Measurements from ENCODE around the gene LGALS8.

LGALS8 gene

GRCh38 chr1:236511735-236512418 lies 11.9 kb upstream of the LGALS8 start:
- H3K27ac ChIP-seq = peak overlapping the region; percentile 2; the same call in 1 of the 2 replicates
- no peak for TF ChIP-seq CTCF (conservative IDR thresholded peaks at IDR 0.05)
- TF ChIP-seq ZFX (IDR thresholded peaks at IDR 0.05) = no peak

GRCh38 chr1:236514703-236515442 lies 8.9 kb upstream of the LGALS8 start:
- peak overlapping the region; percentile 92; the same call in 1 of the 2 replicates for H3K27ac ChIP-seq
- TF ChIP-seq CTCF (conservative IDR thresholded peaks at IDR 0.05) (no peak), ZFX (IDR thresholded peaks at IDR 0.05) (no peak)

GRCh38 chr1:236515443-236515958 lies 8.3 kb upstream of the LGALS8 start:
- H3K27ac ChIP-seq = peak overlapping the region; percentile 92

GRCh38 chr1:236516929-236517704 lies 6.7 kb upstream of the LGALS8 start:
- peak overlapping the region; percentile 92 for H3K27ac ChIP-seq

More at GRCh38 chr1:236515443-236515958, 8.3 kb upstream of the LGALS8 start:
- no peak for TF ChIP-seq CTCF (conservative IDR thresholded peaks at IDR 0.05)
- TF ChIP-seq ZFX (IDR thresholded peaks at IDR 0.05) = no peak

GRCh38 chr1:236518322-236518721 lies 5.5 kb upstream of the LGALS8 start:
- TF ChIP-seq ZFX (IDR thresholded peaks at IDR 0.05) (no peak), CTCF (conservative IDR thresholded peaks at IDR 0.05) (no peak)
- H3K27ac ChIP-seq = no peak overlapping the region

More at GRCh38 chr1:236516929-236517704, 6.7 kb upstream of the LGALS8 start:
- no peak for TF ChIP-seq ZFX (IDR thresholded peaks at IDR 0.05)
- TF ChIP-seq CTCF (conservative IDR thresholded peaks at IDR 0.05) = no peak

- no peak for TF ChIP-seq ZFX (IDR thresholded peaks at IDR 0.05)
- no peak for TF ChIP-seq CTCF (conservative IDR thresholded peaks at IDR 0.05)
- H3K27ac ChIP-seq = no peak overlapping the region
These were observed 3.3 kb upstream of the LGALS8 start for GRCh38 chr1:236520445-236521005.
